GM19395 (cell line): ENCODE data around the gene KHDRBS2.

Experiments
- ATAC-seq: cut with Tn5 transposase; IDR thresholded peaks from one replicate; pipeline ENCODE4 v1.9.1; 2021; ENCODE audit warnings: mild to moderate bottlenecking, moderate library complexity; ENCODE audit not compliant: unreplicated experiment

KHDRBS2 gene

DNA sequence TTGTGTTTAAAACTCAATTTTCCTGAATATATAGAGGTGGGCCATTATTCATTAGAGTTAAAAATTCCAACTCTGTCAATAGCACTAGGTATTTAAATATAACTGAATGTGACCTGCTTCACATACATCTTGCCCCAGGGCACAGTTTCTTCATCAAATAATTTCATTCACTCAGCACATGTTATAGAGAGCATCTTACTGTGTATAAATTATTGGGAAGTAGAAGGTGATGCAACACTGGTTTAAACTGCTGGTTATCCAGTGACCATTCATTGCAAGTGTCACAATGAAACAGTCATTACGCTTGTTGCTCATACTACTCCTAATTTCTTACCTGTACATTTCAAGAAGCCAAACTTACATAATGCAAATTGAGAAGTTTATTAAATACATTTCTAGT lies 93.4 kb downstream of the KHDRBS2 start:
- no peak for ATAC-seq

DNA sequence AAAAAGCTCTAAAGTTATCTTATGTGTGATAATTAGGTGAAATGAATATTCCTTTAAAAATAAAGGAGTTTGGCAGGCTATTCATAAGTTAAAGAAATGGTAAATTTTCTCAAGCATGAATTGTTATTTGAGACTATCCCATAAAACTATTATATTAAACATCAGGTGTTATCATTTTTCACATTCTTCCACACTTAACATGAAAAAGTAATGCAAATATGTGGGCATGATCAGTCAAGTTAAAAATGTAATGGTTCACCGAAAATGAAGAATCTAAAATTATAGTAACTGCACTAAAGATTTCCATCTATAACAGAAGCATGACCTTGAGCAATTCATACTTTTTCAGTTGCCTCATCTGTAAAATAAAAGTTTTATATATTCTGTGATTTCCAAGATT lies 110.8 kb downstream of the KHDRBS2 start:
- no peak for ATAC-seq

DNA sequence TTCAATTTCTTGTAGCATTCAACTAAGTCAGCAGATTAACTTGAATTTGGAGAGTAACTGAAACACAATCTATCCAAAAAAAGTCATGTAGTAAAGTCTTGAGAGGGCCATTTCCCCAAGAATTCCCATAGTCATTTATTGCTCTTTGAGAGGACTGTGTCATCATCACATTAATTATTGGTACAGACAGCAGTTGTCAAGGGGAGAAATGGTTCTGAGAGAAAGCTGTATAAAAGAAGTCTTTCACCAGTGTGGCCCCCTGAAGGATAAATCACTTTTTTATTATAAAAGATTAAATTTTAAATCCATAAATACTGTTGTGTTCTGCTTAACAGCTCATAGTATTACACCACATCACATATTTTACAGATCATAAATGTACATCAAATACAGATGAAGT lies 111.5 kb downstream of the KHDRBS2 start:
- no peak for ATAC-seq

DNA sequence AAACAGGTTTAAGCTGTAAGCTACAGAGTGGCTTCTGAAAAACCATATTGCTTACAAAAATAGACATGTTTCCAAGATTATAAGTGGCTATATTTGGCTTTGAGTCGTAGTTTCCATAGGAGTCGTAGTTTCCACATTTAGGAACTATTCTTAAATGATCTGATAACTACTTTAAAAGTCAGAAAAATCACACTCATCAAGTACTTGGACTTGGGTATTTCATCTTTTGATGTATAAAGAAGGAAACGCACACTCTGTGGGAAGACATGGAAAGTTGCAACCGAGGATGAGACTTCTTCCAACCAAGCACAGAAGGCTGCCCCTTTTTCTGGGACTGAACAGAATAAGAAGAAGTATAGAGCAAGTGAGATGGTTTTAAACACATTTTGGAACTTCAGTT lies 118.3 kb downstream of the KHDRBS2 start:
- ATAC-seq: no peak

DNA sequence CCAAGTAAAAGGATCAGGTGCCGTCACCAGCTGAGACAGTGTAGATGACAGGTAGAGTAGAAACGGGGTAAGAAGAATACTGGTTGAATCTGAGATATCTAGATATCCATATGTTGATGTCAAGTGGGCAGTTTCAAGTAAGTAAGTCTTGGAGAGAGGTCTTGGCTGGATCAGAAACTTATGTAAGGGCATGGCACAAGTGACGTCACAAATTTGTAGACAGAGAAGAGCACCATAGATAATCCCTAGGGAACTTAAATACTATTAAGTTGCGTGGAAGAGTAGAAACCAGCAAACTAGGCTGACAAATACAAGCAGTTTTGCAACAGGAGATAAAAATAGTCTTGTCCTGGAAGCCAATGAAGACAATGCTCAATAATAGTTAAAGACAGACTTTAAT lies 123.2 kb downstream of the KHDRBS2 start:
- no peak for ATAC-seq

DNA sequence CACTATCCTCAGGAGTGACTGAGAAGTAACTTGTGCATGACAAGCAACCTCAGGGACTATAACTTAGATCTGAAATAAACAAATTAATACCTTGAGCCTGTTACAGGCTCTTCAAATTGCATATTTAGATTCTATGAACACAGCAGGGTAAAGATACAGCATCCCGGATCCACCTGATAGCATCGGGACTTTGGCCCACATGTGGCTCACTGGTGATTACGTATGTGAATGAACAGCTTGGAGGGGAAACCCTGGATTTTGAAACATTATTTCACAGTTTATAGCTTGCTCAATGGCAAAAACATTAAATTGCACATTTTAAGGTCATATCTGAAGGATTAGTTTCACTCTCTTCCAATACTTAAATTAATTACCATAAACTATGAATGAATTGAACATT lies 133.2 kb downstream of the KHDRBS2 start:
- ATAC-seq: no peak

DNA sequence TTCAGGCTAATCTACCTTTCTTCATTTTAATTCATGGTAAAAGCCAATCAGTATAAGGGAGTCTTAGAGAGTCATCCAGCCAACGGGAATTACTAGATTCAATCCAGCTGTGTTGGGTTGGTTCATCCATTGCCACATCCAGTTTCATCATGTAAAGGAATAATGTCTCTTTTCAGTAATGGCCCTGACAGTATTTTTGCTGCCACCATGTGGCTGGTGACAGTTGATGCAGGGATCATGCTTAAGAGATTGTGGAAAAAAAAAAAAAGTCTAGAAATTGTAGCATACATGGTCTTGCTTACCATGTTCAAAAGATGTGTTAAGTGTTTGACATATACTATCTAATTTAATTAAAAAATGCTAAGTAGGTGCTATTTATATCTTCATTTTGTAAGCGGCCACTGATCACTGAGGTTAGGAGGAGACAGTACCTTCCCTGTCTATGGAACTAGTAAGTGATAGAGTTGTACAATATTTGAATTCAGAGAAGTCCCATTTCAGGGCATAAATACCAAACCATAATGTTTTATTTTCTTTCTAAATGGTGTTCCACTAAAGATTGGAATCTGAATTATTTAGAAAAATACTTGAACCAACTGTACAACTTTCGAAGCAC lies 135.9 kb downstream of the KHDRBS2 start:
- peak; percentile 85 for ATAC-seq

DNA sequence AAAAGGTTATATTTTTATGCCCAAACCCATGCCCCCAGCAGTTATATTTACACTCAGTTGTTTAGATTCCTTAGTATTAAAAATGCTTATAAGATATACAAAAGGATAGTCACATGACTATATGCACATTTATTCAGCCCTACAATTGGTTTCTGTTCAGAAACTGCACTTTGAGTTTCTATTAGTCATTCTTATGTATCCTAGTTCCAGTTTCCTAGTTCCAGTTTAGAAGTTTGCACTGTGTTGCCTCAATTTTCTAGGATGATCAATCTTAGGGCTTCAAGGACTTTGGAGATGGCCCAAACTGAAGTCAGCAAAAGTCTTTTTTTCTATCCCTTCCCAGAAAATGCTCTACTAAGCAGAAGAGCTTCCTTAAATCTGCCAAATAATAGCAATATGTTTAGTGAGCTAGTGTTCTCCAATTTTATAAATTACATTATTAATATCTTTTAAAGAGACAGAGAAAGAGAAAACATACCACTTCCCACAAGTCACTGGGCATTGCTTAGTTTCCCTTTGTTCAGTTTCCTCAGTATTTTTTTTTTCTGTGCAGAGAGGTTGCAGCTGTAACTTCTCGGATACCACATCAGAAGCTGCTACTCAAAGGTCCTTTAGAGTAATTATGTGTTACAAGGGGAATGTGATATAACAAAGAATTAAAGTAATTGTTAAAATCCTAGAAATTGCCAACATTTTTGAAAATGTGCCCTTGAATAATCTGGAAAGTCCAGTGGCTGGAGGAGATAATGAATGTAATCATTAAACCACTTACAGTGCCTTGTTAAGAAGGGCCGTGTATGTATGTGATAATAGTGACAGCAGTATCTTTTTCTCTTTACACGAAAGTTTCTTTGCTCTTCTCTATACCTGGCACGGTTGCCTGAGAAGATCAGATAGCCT lies 138.8 kb downstream of the KHDRBS2 start:
- ATAC-seq: no peak

DNA sequence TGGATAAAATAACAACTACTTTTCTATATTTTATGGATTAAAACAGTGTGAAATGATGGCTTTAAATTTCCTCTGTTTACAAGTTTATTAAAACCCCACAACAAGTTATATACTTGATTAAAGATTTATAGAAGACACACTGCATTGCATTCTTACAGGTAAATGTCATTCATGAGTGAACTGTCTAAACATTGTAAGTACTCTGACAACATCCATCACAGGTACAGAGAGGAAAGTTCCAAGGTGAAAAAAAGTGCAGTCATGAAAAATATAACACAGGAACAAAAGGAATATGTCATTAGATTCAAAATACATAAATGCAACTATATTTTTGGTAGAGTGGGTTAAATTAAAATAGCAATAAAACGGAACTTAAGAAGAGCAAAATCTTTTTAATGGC lies 156.9 kb downstream of the KHDRBS2 start:
- no peak for ATAC-seq

DNA sequence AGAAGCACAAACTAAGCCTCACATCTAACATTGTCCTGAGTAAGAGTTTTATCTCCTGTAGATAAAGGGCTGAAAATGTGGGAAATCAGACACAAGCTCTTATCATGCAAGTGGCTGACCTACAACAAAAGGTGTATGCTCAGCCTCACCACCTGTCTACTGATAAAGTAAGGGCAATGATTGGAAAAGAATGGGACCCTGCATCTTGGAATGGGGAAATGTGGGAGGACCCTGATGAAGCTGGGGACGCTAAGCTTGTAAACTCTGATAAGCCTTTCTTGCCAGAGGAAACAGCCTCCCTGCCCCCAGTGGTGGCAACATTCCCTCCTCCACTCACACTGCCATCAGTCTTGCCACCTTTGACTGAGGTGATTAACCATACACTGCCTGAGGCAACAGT lies 166.6 kb downstream of the KHDRBS2 start:
- no peak for ATAC-seq

DNA sequence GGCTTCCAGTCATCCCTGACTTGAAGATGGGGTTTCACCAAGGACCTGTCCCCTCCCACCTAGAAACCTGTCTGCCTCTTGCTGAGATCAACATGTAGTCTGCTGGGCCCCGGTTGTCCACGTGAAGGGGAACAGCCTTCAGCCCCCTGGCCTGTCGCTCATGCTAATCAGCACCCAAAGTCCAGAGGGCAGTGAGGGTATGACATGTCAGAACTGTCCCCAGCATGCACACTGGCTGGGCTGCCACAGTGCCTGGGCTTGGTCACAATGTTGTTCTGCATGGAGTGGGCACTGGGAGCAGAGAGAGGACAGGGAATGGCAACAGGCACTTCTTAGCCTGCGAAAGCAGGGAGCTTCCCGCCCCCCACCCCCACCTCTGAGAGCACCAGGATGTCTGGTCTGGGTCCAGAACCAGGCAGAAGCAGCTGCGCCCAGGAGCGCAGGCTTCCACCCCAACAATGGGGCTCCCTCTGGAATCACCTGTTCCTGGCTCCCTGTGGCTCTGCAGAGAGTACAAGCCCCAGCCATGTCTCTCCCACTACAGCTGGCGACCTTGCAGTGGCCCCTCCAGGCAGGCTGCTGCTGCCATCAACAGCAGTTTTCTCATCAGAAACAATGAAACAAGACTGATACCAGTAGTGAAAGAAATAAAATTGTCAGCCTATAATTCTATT lies 182.7 kb downstream of the KHDRBS2 start:
- no peak for ATAC-seq

DNA sequence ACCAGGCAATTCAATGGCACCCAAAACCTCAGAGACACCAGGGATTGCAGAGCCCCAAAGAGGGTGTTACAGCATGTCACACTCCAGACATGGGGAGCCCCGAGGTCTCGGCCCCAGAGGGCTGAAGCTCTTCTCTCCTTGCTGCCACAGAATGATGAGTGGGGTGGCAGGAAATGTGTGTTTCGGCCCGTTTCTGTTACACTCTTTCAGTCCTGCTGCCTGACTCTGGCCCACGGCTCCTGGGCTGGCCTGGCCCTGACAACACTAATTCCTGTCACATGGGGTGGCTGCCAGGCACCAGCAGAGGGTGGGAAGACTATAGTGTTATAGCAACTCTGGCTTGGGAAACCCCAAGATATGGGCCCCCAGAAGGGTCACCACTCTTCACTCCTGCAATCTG lies 183.6 kb downstream of the KHDRBS2 start:
- ATAC-seq: no peak

DNA sequence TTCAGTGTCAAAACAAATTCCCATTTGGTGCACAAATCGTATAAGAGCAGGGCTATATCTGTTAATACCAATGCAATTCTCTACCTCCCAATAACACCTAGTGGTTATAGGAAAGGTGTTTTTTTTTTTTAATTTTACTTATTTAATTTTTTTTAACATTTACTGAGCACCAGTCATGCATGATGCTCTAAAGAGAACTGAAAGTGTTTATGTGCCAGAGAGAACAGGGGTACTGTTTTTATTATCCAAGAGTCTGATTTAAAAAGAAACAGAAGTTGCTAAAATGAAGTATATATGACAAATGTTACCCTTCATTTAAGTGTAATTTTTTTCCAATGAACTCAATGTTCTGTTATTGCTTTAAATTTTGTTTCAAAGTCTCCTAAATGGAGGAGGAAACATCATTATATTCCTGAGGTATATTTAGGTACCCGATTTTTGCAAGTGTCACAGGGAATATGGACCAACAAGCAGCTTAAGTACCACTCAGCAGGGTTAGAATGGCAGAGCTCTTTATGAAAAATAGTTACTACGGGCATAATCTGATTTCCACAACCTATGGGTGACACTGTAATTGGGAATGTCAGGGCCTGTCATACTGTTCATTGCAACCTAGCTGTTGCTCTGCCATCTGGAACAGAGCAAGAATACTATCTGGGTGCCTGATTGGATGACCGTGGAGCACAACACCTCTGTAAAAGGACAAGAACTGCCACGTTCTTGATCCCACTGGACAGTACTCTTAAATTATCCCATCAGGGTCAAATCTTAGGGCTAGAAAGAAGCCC lies 195.4 kb downstream of the KHDRBS2 start:
- ATAC-seq: no peak

DNA sequence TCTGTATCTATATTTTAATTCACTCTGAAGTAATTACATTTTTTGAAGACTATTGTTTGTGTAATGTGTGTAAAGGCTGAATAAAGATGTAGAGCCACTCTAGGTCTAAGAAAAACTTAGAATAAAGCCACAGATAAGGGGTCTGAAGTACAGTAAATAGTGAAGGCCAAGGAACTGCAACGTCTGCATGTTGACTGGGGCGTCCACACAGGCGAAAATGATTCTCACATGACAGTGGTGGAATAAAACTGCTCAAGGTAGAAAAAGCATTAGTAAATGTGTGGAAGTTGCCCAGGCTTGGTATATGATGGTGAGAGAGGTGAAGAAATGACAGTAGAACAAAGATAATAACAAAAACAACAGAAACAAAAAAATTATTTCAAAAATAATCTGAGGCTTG lies 196.2 kb downstream of the KHDRBS2 start:
- no peak for ATAC-seq

DNA sequence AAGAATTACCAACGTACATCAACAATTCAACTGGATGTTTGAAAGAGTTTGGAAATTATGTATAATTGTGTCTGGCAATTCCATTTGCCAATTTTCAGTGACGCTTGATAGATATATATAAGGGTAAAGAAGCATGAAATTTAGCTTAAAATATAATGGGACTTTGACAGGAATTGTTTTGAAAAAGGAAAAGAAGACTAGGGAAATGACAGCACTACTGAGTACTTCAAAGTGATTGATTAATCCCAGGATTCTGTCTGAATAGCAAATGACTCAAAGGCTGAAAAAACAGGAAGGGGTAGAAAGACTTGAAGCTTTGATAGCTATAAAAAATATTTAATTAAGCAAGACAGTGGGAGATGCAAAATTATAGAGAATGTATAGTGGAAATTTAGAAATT lies 200.0 kb downstream of the KHDRBS2 start:
- no peak for ATAC-seq

DNA sequence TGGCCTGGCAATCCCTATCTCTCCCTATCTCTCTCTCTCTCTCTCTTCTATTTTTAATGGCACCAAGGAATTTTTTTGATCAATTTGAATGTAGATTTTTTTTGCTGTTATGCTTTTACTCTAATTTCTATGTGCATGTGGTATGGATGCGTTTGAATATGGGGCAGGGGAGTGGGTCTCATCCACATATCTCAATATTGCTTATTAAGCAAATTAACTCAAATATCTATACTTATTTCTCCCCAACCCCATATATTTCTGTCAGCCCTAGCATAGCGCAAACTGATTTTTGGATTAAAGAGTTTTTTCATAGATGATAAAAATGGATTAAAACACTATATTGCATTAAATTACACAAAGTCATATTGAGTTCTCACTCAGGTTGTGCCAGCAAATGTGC lies 210.2 kb downstream of the KHDRBS2 start:
- no peak for ATAC-seq

DNA sequence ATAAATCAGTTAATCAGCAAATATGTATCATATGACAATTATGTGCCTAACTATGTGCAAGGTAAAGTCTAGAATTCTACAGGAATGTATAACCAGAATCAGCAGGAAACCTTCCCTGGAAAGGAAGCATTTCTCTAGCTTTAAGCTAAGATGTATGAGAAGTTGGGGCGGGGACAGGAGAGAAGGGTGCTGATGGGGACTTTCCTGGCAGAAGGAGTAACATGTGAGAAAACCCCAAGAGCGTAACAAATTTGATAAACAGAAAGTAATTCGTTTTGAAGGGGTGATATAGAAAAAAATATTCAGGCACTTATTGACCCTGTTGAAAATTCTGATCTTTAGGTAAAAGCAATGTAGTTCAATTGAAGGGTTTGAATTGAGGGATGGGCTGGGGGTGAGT lies 226.1 kb downstream of the KHDRBS2 start:
- no peak for ATAC-seq

DNA sequence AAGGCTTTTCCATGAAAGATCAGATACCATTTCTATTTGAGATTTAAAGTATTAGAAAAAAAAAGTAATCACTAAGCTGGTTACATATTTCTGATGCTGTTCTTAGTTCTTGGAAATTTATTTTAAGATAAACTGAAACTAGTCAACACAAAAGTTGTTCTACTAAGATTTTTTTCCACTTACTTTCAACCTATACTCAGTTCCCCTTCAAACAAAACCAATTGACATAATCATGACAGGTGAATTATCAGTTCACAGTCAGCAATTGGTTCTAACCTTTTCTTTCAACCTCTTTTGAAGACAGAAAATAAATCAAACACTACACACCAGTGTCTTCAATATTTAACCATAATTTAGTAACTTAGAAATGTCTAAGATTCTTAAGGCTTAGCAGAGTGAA lies 228.7 kb downstream of the KHDRBS2 start:
- no peak for ATAC-seq

DNA sequence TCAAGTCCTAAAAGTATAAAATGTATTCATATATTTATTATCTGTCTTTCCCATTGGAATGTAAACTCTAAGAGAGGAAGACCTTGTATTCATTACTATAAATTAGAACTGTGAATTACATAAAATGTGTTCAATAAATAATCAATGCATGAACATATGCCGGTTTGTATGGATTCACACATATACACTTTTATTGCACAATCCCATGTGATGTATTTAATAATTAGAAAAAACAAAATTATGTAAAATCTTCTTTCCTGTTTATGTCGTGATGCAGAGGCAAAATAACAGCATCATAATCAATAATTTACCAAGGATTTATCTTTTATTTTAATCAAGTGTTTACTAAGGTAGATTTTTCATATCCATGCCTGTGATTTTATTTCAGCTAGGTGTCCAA lies 240.5 kb downstream of the KHDRBS2 start:
- ATAC-seq: no peak

DNA sequence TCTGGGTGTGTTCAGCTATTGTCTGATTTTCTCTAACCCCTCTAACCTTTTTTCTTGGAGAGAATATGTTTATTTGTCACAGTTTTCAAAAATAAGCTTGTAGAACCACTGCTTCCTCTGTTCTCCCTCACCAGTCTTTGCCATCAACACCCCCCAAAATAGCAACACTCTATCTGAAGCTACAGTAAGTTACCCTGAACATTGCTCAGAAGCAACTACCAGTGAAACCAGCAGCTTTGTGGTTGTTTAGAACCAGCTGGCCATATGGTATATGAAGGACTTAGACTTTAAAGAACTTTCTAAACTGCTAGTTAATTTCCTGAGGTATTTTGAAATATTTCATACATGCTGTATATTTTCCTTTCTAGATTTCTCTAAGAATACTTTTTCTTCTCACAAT lies 242.9 kb downstream of the KHDRBS2 start:
- ATAC-seq: no peak

DNA sequence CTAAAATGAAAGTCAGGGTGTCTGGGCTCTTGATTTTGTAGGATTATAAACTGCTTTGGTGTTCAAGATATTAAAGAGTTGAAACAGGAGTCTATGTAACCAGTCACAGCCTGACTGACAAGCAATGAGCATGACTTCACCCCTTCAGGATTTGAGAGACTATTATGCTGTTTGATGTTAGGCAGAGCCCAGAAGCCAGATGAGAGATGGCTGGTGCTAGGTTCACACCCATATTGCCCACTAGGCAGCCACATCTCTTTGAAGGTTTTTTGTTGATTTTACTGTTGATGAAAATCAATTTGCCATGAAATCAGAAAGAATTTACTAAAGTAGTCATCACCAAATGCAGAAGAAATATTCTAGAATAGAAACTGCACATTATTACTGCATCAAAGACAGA lies 243.6 kb downstream of the KHDRBS2 start:
- ATAC-seq: no peak
